IPS-NIHi7 (cell line): ENCODE data around the gene HOXD11.
A peak's percentile ranks its signal among the peaks of the same experiment; 100 is the strongest.

Experiments used
- DNase-seq: peaks from one replicate; pipeline ENCODE4 v3.0.0; 2012; ENCODE audit warnings: mixed read lengths; ENCODE audit errors: extremely low spot score

The HOXD11 gene

GRCh38 chr2:176093145-176093897 lies 13.8 kb upstream of the HOXD11 start:
- DNase-seq: no peak

GRCh38 chr2:176093898-176094249 lies 13.2 kb upstream of the HOXD11 start:
- no peak for DNase-seq

GRCh38 chr2:176094349-176094748 lies 12.7 kb upstream of the HOXD11 start:
- DNase-seq: no peak

GRCh38 chr2:176095421-176095820 lies 11.7 kb upstream of the HOXD11 start:
- no peak for DNase-seq

GRCh38 chr2:176096243-176096985 lies 10.7 kb upstream of the HOXD11 start:
- DNase-seq: no peak

- DNase-seq: peak; percentile 82
Measured at GRCh38 chr2:176096986-176097819, 9.9 kb upstream of the HOXD11 start.

GRCh38 chr2:176097820-176098365 lies 9.2 kb upstream of the HOXD11 start:
- DNase-seq: no peak

- peak; percentile 12 for DNase-seq
Measured at GRCh38 chr2:176098366-176099158, 8.5 kb upstream of the HOXD11 start.

GRCh38 chr2:176099159-176099727 lies 7.8 kb upstream of the HOXD11 start:
- DNase-seq: no peak

- peak; percentile 10 for DNase-seq
Measured at GRCh38 chr2:176099728-176100546, 7.1 kb upstream of the HOXD11 start, which contains the start of gene HOXD12. Gene HOXD12, plus strand, starts transcription at chr2:176099795. Its CDS starts 7 bp downstream, at chr2:176099802.

- no peak for DNase-seq
Measured at GRCh38 chr2:176100547-176101140, 6.4 kb upstream of the HOXD11 start.

GRCh38 chr2:176101216-176101830 lies 5.8 kb upstream of the HOXD11 start:
- DNase-seq: no peak

- no peak for DNase-seq
Measured at GRCh38 chr2:176101842-176102241, 5.2 kb upstream of the HOXD11 start.

- DNase-seq: no peak
Measured at GRCh38 chr2:176102309-176102866, 4.7 kb upstream of the HOXD11 start.

GRCh38 chr2:176103194-176103593 lies 3.9 kb upstream of the HOXD11 start:
- DNase-seq: no peak

- DNase-seq: no peak
Measured at GRCh38 chr2:176103742-176104315, 3.3 kb upstream of the HOXD11 start.

GRCh38 chr2:176104316-176105077 lies 2.6 kb upstream of the HOXD11 start:
- DNase-seq: no peak
